ENCODE data around the gene DYNC2H1. TPM values are rescaled to one million over a fixed set of nuclear protein-coding genes. Genes with fewer than 3 reads are reported as not detected.

DYNC2H1 gene
- total RNA-seq, 2 experiments from 2014 or later: 2.8 to 3.2 TPM

GRCh38 chr11:103359216-103359615, 250.0 kb downstream of the DYNC2H1 start:
- ATAC-seq (ENCODE audit: poor library complexity) (no peak), DNase-seq (no peak)
- no peaks in the 10 kb centered on the region for H3K9me3 Mint-ChIP-seq
- no peaks in the 10 kb centered on the region for H3K9me3 ChIP-seq (ENCODE audit: control insufficient read depth in 1 of 2, insufficient read depth in 1 of 2, low read length in 2 of 2)
- H3K4me3 Mint-ChIP-seq: no peak overlapping the region
- H3K4me1 ChIP-seq (ENCODE audit: insufficient read depth, low read length): no peaks in the 10 kb centered on the region
- H3K36me3 Mint-ChIP-seq (ENCODE audit: low read depth): no peaks in the 10 kb centered on the region
- H3K4me3 ChIP-seq (ENCODE audit: low read length): no peak overlapping the region
- intact Hi-C loops (cut with DNase I, micrococcal nuclease): no loop called here
- no peak for TF ChIP-seq CTCF (IDR thresholded peaks at IDR 0.05)
- CTCF ChIA-PET: no interaction called here
- no peaks in the 10 kb centered on the region for H3K36me3 ChIP-seq (ENCODE audit: insufficient read depth, low read length)
- no peak overlapping the region for H3K27ac Mint-ChIP-seq
- H3K27me3 ChIP-seq (ENCODE audit: control insufficient read depth in 1 of 2, insufficient read depth in 2 of 2, low read length in 2 of 2): no peaks in the 10 kb centered on the region
- POLR2A ChIA-PET: no interaction called here
- no peak overlapping the region for H3K27ac ChIP-seq (ENCODE audit: low read depth in 1 of 2, low read length in 2 of 2)
- H3K27me3 Mint-ChIP-seq: no peaks in the 10 kb centered on the region
- no peaks in the 10 kb centered on the region for H3K4me1 Mint-ChIP-seq (ENCODE audit: low read depth)

- CTCF ChIA-PET: no interaction called here
- no peaks in the 10 kb centered on the region for H3K27me3 ChIP-seq (ENCODE audit: control insufficient read depth in 1 of 2, insufficient read depth in 2 of 2, low read length in 2 of 2)
Observed at GRCh38 chr11:103364687-103365086, 255.5 kb downstream of the DYNC2H1 start.

GRCh38 chr11:103367650-103368049, 258.4 kb downstream of the DYNC2H1 start:
- no peak for ATAC-seq (ENCODE audit: poor library complexity)
- ChIA-PET CTCF (no interaction called here), POLR2A (no interaction called here)
- DNase-seq: no peak
- H3K4me1 Mint-ChIP-seq (ENCODE audit: low read depth): no peaks in the 10 kb centered on the region
- no peaks in the 10 kb centered on the region for H3K36me3 Mint-ChIP-seq (ENCODE audit: low read depth)
- no peak for TF ChIP-seq CTCF (IDR thresholded peaks at IDR 0.05)
- intact Hi-C loops (cut with DNase I, micrococcal nuclease): no loop called here
- H3K27ac Mint-ChIP-seq: no peak overlapping the region
- H3K9me3 Mint-ChIP-seq: no peaks in the 10 kb centered on the region
- no peaks in the 10 kb centered on the region for H3K4me1 ChIP-seq (ENCODE audit: insufficient read depth, low read length)
- H3K27me3 ChIP-seq (ENCODE audit: control insufficient read depth in 1 of 2, insufficient read depth in 2 of 2, low read length in 2 of 2): no peaks in the 10 kb centered on the region
- H3K27me3 Mint-ChIP-seq: no peaks in the 10 kb centered on the region
- no peak overlapping the region for H3K27ac ChIP-seq (ENCODE audit: low read depth in 1 of 2, low read length in 2 of 2)
- H3K4me3 Mint-ChIP-seq: no peak overlapping the region
- H3K9me3 ChIP-seq (ENCODE audit: control insufficient read depth in 1 of 2, insufficient read depth in 1 of 2, low read length in 2 of 2): peaks cover 0 to 3% of the 10 kb centered on the region in 2 experiments
- H3K4me3 ChIP-seq (ENCODE audit: low read length): no peak overlapping the region
- no peaks in the 10 kb centered on the region for H3K36me3 ChIP-seq (ENCODE audit: insufficient read depth, low read length)

More at GRCh38 chr11:103364687-103365086, 255.5 kb downstream of the DYNC2H1 start:
- no peaks in the 10 kb centered on the region for H3K4me1 Mint-ChIP-seq (ENCODE audit: low read depth)
- no peaks in the 10 kb centered on the region for H3K36me3 ChIP-seq (ENCODE audit: insufficient read depth, low read length)
- no peak overlapping the region for H3K4me3 ChIP-seq (ENCODE audit: low read length)
- DNase-seq: no peak
- no peak for ATAC-seq (ENCODE audit: poor library complexity)
- intact Hi-C loops (cut with DNase I, micrococcal nuclease): no loop called here
- H3K36me3 Mint-ChIP-seq (ENCODE audit: low read depth): no peaks in the 10 kb centered on the region
- TF ChIP-seq CTCF (IDR thresholded peaks at IDR 0.05): no peak
- H3K9me3 ChIP-seq (ENCODE audit: control insufficient read depth in 1 of 2, insufficient read depth in 1 of 2, low read length in 2 of 2): no peaks in the 10 kb centered on the region
- no peak overlapping the region for H3K4me3 Mint-ChIP-seq
- H3K27me3 Mint-ChIP-seq: no peaks in the 10 kb centered on the region
- H3K27ac ChIP-seq (ENCODE audit: low read depth in 1 of 2, low read length in 2 of 2): no peak overlapping the region
- no peaks in the 10 kb centered on the region for H3K9me3 Mint-ChIP-seq
- no peak overlapping the region for H3K27ac Mint-ChIP-seq
- POLR2A ChIA-PET: no interaction called here
- H3K4me1 ChIP-seq (ENCODE audit: insufficient read depth, low read length): no peaks in the 10 kb centered on the region

Measured in CD4-positive, alpha-beta T cell (primary cell).